PFSK-1 (cell line): ENCODE data around the gene COL23A1.

ENCODE experiments used
- POLR2AphosphoS5 ChIP-seq: IDR thresholded peaks from 2 replicates; pipeline ENCODE4 v1.6.1; 2012; ENCODE audit warnings: low read depth, mild to moderate bottlenecking, control low read depth, low read length, moderate library complexity
- REST ChIP-seq, 2 experiments: IDR thresholded peaks; 2 replicates each; pipeline versions ENCODE4 v1.6.1 to v1.8.0; 2011 to 2012; ENCODE audit warnings: low read depth in 2 of 2, low read length in 2 of 2, control low read depth in 1 of 2, inconsistent platforms in 1 of 2, mild to moderate bottlenecking in 1 of 2, moderate library complexity in 1 of 2; ENCODE audit not compliant: insufficient read depth in 1 of 2
- SIN3A ChIP-seq: IDR thresholded peaks from 2 replicates; pipeline ENCODE4 v1.6.1; 2012; ENCODE audit warnings: mild to moderate bottlenecking, low read length, moderate library complexity, borderline replicate concordance; ENCODE audit not compliant: insufficient read depth
- TAF1 ChIP-seq: IDR thresholded peaks from 2 replicates; pipeline ENCODE4 v1.6.1; 2012; ENCODE audit warnings: low read length, control low read depth, borderline replicate concordance; ENCODE audit not compliant: insufficient read depth

GRCh38 chr5:178237431-178238312, 352.5 kb downstream of the COL23A1 start:
- TF ChIP-seq POLR2AphosphoS5 (no peak), REST (IDR thresholded peaks at IDR 0.05; ENCODE audit: insufficient read depth in 1 of 2, low read depth in 2 of 2, low read length in 2 of 2) (no peak), SIN3A (no peak), TAF1 (no peak)
